Common myeloid progenitor, CD34-positive (primary cell): Measurements from ENCODE around the gene EPHX1.
"Not testable (repeated sequence)": the region's sequence is repeated elsewhere in the genome, so short reads cannot be mapped to it uniquely, and the experiment has no call there.

Experiments used
- CTCF ChIA-PET: fragments of 350-600 bp; sonication (Branson Sonifier 250); formaldehyde crosslinking; loops from one replicate; lab custom pipeline; 2021; ENCODE audit warnings: antibody characterized with exemption; lab: Charles Lee
- POLR2A ChIA-PET: fragments of 350-600 bp; sonication (Branson Sonifier 250); formaldehyde crosslinking; loops from one replicate; lab custom pipeline; 2021; ENCODE audit warnings: antibody characterized with exemption; lab: Charles Lee
- DNase-seq, 3 donors: peaks; one replicate each; pipeline versions ENCODE4 v3.0.0 to v3.0.0-alpha.2; 2013
- H3K27ac ChIP-seq, 2 experiments: 1 replicate in 1 of 2; 2 replicates in 1 of 2; pipeline ENCODE4 v1.7.0; 2013; ENCODE audit warnings: inconsistent platforms in 2 of 2, low read length in 2 of 2, mild to moderate bottlenecking in 2 of 2, low read depth in 1 of 2, moderate library complexity in 1 of 2; ENCODE audit not compliant: severe bottlenecking in 2 of 2, insufficient read depth in 1 of 2, poor library complexity in 1 of 2
- H3K27me3 ChIP-seq, 5 experiments: replicated peaks in 2 of 5; 1 replicate in 3 of 5; 2 replicates in 2 of 5; pipeline versions ENCODE4 v1.6.1 to v1.7.0; 2013; ENCODE audit warnings: low read length in 4 of 5, mild to moderate bottlenecking in 2 of 5, moderate library complexity in 2 of 5, inconsistent platforms in 1 of 5; ENCODE audit not compliant: insufficient read depth in 5 of 5, control insufficient read depth in 4 of 5
- H3K36me3 ChIP-seq, 4 experiments: 1 replicate in 2 of 4; 2 replicates in 2 of 4; pipeline versions ENCODE4 v1.6.1 to v1.7.0; 2013; ENCODE audit warnings: low read length in 3 of 4, control low read depth in 1 of 4, mild to moderate bottlenecking in 1 of 4; ENCODE audit not compliant: control insufficient read depth in 4 of 4, insufficient read depth in 4 of 4
- H3K4me1 ChIP-seq, 4 experiments: 1 replicate in 3 of 4; 2 replicates in 1 of 4; pipeline versions ENCODE4 v1.6.1 to v1.7.1; 2013; ENCODE audit warnings: low read length in 3 of 4, mild to moderate bottlenecking in 3 of 4, control low read depth in 1 of 4, inconsistent platforms in 1 of 4, moderate library complexity in 1 of 4; ENCODE audit not compliant: control insufficient read depth in 4 of 4, insufficient read depth in 4 of 4; ENCODE audit errors: control extremely low read depth in 1 of 4
- H3K4me3 ChIP-seq, 7 experiments: 1 replicate in 4 of 7; 2 replicates in 3 of 7; pipeline versions ENCODE4 v1.5.1 to v1.7.0; 2013; ENCODE audit warnings: mild to moderate bottlenecking in 7 of 7, low read length in 6 of 7, moderate library complexity in 6 of 7, inconsistent platforms in 2 of 7, low read depth in 2 of 7, control low read depth in 1 of 7; ENCODE audit not compliant: insufficient read depth in 4 of 7, control insufficient read depth in 1 of 7; ENCODE audit errors: extremely low read depth in 1 of 7
- H3K9me3 ChIP-seq, 5 experiments: 1 replicate in 4 of 5; 2 replicates in 1 of 5; pipeline versions ENCODE4 v1.6.1 to v1.7.1; 2013; ENCODE audit warnings: low read length in 4 of 5, mild to moderate bottlenecking in 2 of 5, inconsistent platforms in 1 of 5, low read depth in 1 of 5, moderate library complexity in 1 of 5; ENCODE audit not compliant: control insufficient read depth in 4 of 5, insufficient read depth in 2 of 5; ENCODE audit errors: control extremely low read depth in 1 of 5
- WGBS: methylation state at CpG from one replicate; pipeline ENCODE4 v1.1.5; 2013; ENCODE audit not compliant: insufficient coverage; 5-methylcytosine and 5-hydroxymethylcytosine counted together

The EPHX1 gene

GRCh38 chr1:225811622-225812487 is 1.9 kb downstream of the EPHX1 start:
- DNase-seq = no peak
- ChIA-PET CTCF (interaction anchor here (0.5 to 3.0 kb wide), 7 partner anchors 29 to 314 kb away, joined by 3 to 8 read pairs (median 4); partner anchors contain the start of genes SRP9 and TMEM63A), POLR2A (no interaction called here)
- WGBS = 92% methylated on average over 5 of the region's 10 CpGs
- Histone ChIP-seq H3K9me3 (no peaks in the 10 kb centered on the region), H3K4me1 (peaks cover 0 to 14% (median 7%) of the 10 kb centered on the region in 4 experiments), H3K4me3 (no peak overlapping the region), H3K27me3 (peaks cover 0 to 9% (median 0%) of the 10 kb centered on the region in 5 experiments), H3K36me3 (no peaks in the 10 kb centered on the region), H3K27ac (no peak overlapping the region)

DNA sequence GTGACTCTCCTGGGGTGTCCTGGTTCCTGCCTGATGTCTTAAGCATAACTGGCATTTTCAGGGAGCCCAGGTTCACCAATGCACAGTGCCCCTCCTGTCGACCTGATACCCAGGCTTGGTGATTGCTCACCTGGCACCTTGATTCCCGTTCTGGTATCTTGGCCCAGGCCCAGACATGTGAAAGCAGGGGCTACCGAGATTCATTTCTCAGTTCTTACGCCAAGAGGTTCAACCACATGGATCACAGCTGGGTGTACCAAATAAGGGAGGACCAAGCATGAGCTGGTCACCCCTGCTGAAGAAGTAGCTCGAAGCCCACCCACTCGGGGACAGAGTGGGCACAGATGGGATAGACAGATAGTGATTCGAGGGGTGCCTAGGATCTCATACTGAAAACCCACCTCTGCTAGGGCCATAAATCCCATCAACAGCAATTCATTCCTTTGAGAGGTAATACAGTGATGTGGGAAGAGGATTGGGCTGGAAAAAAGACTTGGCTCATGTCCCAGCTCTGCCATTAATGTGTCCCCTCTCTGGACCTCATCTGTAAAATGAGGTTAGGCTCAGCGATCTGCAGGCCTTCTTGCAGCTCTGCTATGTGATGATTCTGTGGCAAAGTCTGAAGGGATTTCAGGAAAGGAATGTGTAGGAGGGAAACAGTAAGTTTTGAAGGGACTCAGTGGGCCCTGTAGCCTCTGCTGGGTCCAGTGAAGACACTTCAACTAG is 2.7 kb downstream of the EPHX1 start:
- no peak overlapping the region for H3K27ac ChIP-seq
- H3K4me3 ChIP-seq = no peak overlapping the region
- POLR2A ChIA-PET = no interaction called here
- 97% methylated on average over 4 of the region's 8 CpGs for WGBS
- CTCF ChIA-PET = interaction anchor here (1.0 to 3.0 kb wide), 4 partner anchors 10 to 70 kb away, joined by 3 to 8 read pairs (median 3); partner anchors contain the start of gene TMEM63A
- H3K36me3 ChIP-seq = no peaks in the 10 kb centered on the region
- peaks cover 0 to 17% (median 11%) of the 10 kb centered on the region in 4 experiments for H3K4me1 ChIP-seq
- no peak for DNase-seq
- peaks cover 0 to 9% (median 0%) of the 10 kb centered on the region in 5 experiments for H3K27me3 ChIP-seq
- no peaks in the 10 kb centered on the region for H3K9me3 ChIP-seq

GRCh38 chr1:225813214-225813964 is 3.5 kb downstream of the EPHX1 start:
- Histone ChIP-seq H3K9me3 (no peaks in the 10 kb centered on the region), H3K36me3 (no peaks in the 10 kb centered on the region), H3K27ac (no peak overlapping the region), H3K4me1 (peaks cover 0 to 20% (median 14%) of the 10 kb centered on the region in 4 experiments), H3K27me3 (peaks cover 0 to 9% (median 0%) of the 10 kb centered on the region in 5 experiments), H3K4me3 (no peak overlapping the region)
- ChIA-PET POLR2A (no interaction called here), CTCF (interaction anchor here (0.7 to 3.0 kb wide), 6 partner anchors 10 to 69 kb away, joined by 3 to 8 read pairs (median 3); partner anchors contain the start of gene TMEM63A)
- peak in 2 of 3 donors; percentile 12 to 13 for DNase-seq
- WGBS = 84% methylated on average over 5 of the region's 10 CpGs

- ChIA-PET CTCF (interaction anchor here (0.9 kb wide), 1 partner anchor 12 kb away, joined by 4 read pairs; no protein-coding TSS in a partner anchor), POLR2A (no interaction called here)
- DNase-seq = no peak
- Histone ChIP-seq H3K4me1 (peaks cover 0 to 19% (median 14%) of the 10 kb centered on the region in 4 experiments), H3K4me3 (no peak overlapping the region), H3K27me3 (peaks cover 0 to 9% (median 0%) of the 10 kb centered on the region in 5 experiments), H3K27ac (no peak overlapping the region), H3K36me3 (no peaks in the 10 kb centered on the region), H3K9me3 (no peaks in the 10 kb centered on the region)
- 92% methylated on average over 6 of the region's 7 CpGs for WGBS
Observed at GRCh38 chr1:225814381-225814780, 4.5 kb downstream of the EPHX1 start.

DNA sequence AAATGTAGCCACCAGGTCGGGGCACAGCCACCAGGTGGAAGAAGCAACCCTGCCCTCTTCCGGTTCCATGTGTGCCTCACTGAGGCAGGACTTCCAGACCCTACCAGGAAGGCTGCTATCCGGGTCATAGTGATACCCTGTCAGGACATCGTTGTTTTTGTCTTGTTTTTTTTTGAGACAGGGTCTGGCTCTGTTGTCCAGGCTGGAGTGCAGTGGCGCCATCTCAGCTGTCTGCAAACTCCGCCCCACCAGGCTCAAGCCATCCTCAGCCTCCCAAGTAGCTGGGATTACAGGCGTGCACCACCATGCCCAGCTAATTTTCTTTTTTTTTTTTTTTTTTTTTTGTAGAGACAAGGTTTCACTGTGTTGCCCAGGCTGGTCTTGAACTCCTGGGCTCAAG is 5.2 kb downstream of the EPHX1 start:
- peaks cover 0 to 16% (median 12%) of the 10 kb centered on the region in 4 experiments for H3K4me1 ChIP-seq
- H3K36me3 ChIP-seq, H3K9me3 ChIP-seq, DNase-seq, POLR2A ChIA-PET, H3K27ac ChIP-seq, H3K4me3 ChIP-seq, H3K27me3 ChIP-seq: not testable (repeated sequence)
- WGBS = 98% methylated on average over 6 of the region's 7 CpGs
- CTCF ChIA-PET = interaction anchor here (0.9 kb wide), 1 partner anchor 11 kb away, joined by 4 read pairs; no protein-coding TSS in a partner anchor

- Histone ChIP-seq H3K4me1 (peaks cover 0 to 13% (median 12%) of the 10 kb centered on the region in 4 experiments), H3K27ac (no peak overlapping the region), H3K27me3 (peaks cover 0 to 9% (median 0%) of the 10 kb centered on the region in 5 experiments), H3K9me3 (no peaks in the 10 kb centered on the region), H3K36me3 (no peaks in the 10 kb centered on the region), H3K4me3 (no peak overlapping the region)
- DNase-seq = no peak
- CTCF ChIA-PET = no interaction called here
- 98% methylated on average over 13 of the region's 17 CpGs for WGBS
- POLR2A ChIA-PET = no interaction called here
Observed at GRCh38 chr1:225815526-225816178, 5.7 kb downstream of the EPHX1 start.
